ENCODE results near the gene CD300LB. TPM values are rescaled to one million over a fixed set of nuclear protein-coding genes. Genes with fewer than 3 reads are reported as not detected.
"Not testable (repeated sequence)": the region's sequence is repeated elsewhere in the genome, so short reads cannot be mapped to it uniquely, and the experiment has no call there.

Gene CD300LB
- total RNA-seq, 1 donor from 2014 or later: not detected

DNA sequence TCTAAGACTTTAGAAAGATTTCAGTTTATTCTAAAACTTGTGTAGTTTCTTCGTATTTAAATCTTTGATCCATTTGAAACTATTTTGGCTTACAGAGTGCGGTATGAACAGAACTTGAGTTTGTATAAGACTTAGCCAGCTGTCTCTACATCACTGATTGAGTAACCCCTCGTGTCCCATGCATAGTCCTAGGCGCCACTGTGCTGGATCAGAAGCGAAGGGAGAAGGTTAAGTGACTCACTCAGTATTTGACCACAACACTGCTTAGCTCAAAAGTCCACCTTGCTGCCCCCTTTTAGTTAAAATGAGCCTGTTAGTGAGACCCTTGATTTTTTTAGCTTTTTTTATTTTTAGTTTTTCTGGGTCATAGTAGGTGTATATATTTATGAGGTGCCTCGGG, 28.4 kb downstream of the CD300LB start:
- no peak for DNase-seq (ENCODE audit: extremely low read depth, low read depth, low spot score)

DNA sequence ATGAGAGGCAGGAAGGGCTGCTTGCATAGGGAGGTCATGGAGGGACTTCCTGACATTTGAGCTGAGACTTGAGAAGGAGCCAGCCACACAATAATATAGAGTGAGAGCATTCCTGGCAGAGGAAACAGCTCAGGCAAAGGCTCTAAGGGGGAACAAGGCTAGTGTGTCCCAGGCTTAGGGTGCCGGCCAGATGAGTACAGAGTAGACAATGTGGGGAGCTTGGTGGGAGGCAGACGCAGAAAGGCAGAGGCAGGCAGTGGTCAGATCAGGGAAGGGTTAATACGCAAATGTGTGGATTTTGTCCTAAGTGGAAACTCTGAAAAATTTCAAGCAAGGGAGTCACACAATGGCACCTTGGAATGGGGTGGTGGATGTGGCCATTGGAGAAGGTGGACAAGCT, 31.3 kb downstream of the CD300LB start:
- DNase-seq (ENCODE audit: extremely low read depth, low read depth, low spot score): no peak

DNA sequence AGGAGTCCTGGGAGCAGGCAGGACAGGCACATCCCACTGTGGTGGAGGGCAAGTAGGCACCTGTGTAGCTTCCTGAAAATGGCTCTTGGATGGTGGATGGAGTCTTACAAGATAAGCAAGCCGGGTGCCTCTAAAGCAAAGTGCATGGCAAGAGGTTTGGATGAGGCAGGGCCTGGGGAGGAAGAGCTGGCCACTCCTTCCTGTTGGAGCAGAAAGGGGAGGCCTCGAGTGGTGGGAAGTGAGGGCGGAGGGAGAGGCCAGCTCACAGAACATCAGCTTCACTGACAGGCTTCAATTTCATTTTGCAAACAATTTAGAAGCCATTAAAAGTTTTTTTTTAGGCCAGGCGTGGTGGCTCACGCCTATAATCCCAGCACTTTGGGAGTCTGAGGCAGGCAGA, 33.8 kb downstream of the CD300LB start:
- DNase-seq (ENCODE audit: extremely low read depth, low read depth, low spot score): no peak

- DNase-seq (ENCODE audit: extremely low read depth, low read depth, low spot score): no peak
Measured at GRCh38 chr17:74493331-74493833, 37.9 kb downstream of the CD300LB start.

DNA sequence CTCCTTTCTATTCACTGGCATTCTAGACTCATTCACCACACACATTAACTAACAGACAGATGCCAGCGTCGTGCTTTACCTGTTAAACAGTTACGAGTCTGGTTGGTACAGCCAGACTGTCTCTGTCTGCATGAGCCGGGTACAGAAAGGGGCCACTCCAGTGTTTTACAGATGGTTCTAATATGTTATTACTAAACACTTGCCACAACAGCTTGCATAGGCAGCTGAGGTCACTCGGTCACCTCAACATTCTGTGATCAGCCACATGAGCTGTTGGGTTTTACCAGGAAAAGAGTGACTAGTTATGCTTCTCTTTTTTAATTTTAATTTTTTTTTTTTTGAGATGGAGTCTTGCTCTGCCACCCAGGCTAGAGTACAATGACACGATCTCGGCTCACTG, 39.6 kb downstream of the CD300LB start:
- DNase-seq (ENCODE audit: extremely low read depth, low read depth, low spot score): no peak

DNA sequence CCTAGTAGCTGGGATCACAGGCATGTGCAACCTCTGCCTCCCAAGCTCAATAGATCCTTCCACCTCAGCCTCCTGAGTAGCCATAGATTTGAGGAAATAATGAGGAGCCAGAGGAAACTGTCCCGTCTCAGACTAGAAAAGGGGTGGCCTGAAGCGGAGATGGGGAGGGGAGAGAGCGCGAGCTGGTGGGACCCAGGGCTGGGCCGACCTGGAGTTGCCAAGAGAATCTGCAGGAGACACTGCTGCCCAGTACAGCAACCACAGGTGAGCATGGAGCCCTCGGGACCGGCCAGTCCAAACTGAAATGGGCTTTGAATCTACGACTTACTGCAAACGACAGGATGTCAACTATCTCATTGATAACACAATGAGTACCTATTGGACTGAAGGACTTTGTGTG, 40.6 kb downstream of the CD300LB start:
- DNase-seq (ENCODE audit: extremely low read depth, low read depth, low spot score): no peak

DNA sequence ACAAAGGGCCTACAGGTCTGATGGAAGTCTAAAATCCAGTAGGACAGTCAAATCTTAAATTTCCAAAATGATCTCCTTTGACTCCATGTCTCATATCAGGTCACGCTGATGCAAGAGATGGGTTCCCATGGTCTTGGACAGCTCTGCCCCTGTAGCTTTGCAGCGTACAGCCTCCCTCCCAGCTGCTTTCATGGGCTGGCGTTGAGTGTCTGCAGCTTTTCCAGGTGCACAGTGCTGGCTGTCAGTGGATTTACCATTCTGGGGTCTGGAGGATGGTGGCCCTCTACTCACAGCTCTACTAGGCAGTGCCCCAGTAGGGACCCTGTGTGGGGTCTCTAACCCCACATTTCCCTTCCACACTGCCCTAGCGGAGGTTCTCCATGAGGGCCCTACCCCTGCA, 43.0 kb downstream of the CD300LB start:
- not testable (repeated sequence) for DNase-seq (ENCODE audit: extremely low read depth, low read depth, low spot score)

GRCh38 chr17:74485841-74486240, 45.4 kb downstream of the CD300LB start:
- no peak for DNase-seq (ENCODE audit: extremely low read depth, low read depth, low spot score)

- DNase-seq (ENCODE audit: extremely low read depth, low read depth, low spot score): no peak
Measured at GRCh38 chr17:74485022-74485743, 46.1 kb downstream of the CD300LB start.

GRCh38 chr17:74484066-74484465, 47.2 kb downstream of the CD300LB start:
- DNase-seq (ENCODE audit: extremely low read depth, low read depth, low spot score): no peak

GRCh38 chr17:74481621-74482020, 49.7 kb downstream of the CD300LB start:
- DNase-seq (ENCODE audit: extremely low read depth, low read depth, low spot score): no peak

DNA sequence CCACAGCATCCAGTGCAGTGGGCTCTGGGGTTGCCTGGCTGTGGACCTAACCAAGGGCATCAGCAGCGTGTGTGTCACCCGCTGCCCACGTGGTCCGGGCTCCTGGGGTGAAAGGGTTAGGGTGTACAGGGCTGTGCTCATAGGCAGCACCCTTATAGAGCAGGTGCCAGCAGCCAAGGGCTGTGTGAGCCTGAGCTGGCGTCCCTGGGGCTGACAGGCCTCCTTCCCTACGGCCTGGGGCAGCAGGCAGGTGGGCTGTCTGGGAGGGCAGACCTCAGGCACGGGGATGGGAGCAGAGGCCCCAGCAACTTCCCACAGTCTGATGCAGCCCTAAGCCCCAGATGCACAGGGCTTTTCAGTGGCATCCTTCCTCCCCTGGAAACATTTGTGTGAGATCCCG, 51.0 kb downstream of the CD300LB start:
- no peak for DNase-seq (ENCODE audit: extremely low read depth, low read depth, low spot score)

- DNase-seq (ENCODE audit: extremely low read depth, low read depth, low spot score): no peak
Measured at GRCh38 chr17:74478420-74479100, 52.7 kb downstream of the CD300LB start.

DNA sequence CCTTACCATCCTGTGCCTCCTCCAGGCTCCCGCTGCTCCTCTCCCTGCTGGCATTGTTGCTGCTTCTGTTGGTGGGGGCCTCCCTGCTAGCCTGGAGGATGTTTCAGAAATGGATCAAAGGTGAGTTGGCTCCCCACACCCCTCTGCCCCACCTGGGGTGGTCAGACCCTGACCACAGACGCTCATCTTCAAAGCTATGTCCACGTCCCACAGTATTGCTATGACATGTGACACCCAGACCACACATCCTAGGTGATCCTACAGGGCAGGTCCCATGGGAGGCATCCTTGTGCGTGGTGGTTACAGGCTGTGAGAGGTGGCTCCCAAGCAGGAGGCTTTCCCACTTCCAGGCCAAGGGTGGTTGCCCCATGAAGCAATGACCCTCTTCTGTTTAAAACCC, 53.9 kb downstream of the CD300LB start:
- no peak for DNase-seq (ENCODE audit: extremely low read depth, low read depth, low spot score)

DNA sequence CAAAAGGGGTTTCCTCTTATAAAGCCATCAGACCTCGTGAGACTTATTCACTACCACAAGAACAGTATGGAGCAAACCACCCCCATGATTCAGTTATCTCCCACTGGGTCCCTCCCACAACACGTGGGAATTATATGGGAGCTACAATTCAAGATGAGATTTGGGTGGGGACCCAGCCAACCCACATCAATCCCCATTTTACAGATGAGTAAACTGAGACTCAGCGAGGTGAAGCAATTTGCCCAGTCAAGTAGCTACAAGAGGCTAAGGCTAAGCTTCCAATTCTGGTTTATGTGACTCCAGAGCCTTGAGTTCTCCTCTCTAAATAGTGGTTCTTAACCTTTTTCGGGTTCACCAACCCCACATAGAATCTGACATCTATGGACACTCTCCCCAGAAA, 56.1 kb downstream of the CD300LB start:
- DNase-seq (ENCODE audit: extremely low read depth, low read depth, low spot score): no peak

GRCh38 chr17:74474043-74474792, 57.1 kb downstream of the CD300LB start:
- no peak for DNase-seq (ENCODE audit: extremely low read depth, low read depth, low spot score)

GRCh38 chr17:74473294-74473693, 58.0 kb downstream of the CD300LB start:
- no peak for DNase-seq (ENCODE audit: extremely low read depth, low read depth, low spot score)

- DNase-seq (ENCODE audit: extremely low read depth, low read depth, low spot score): no peak
Measured at GRCh38 chr17:74472890-74473289, 58.4 kb downstream of the CD300LB start.

- DNase-seq (ENCODE audit: extremely low read depth, low read depth, low spot score): no peak
Measured at GRCh38 chr17:74471341-74471740, 59.9 kb downstream of the CD300LB start.
